ENCODE results near the gene RASGEF1C. TPM values are rescaled to one million over a fixed set of nuclear protein-coding genes. Genes with fewer than 3 reads are reported as not detected.
A peak's percentile ranks its signal among the peaks of the same experiment; 100 is the strongest.

The RASGEF1C gene
- total and polyA plus RNA-seq, 2 experiments from 2014 or later = 0.40 to 0.42 TPM

- no peak for TF ChIP-seq EZH2phosphoT487 (IDR thresholded peaks at IDR 0.05; ENCODE audit: unreplicated experiment)
- TF ChIP-seq EZH2 (IDR thresholded peaks at IDR 0.05; ENCODE audit: low read depth, unreplicated experiment) = no peak
- no peak for TF ChIP-seq ETS1 (IDR thresholded peaks at IDR 0.05)
- no peak for TF ChIP-seq JUNB (IDR thresholded peaks at IDR 0.05; ENCODE audit: unreplicated experiment)
- TF ChIP-seq ZNF331 (CRISPR knock-in tag; IDR thresholded peaks at IDR 0.05; ENCODE audit: low read depth) = no peak
- TF ChIP-seq POLR2AphosphoS5 (IDR thresholded peaks at IDR 0.05; ENCODE audit: low read depth) = no peak
- TF ChIP-seq CREB1 (CRISPR knock-in tag; IDR thresholded peaks at IDR 0.05; ENCODE audit: low read depth) = no peak
- TF ChIP-seq, protein P1, sequence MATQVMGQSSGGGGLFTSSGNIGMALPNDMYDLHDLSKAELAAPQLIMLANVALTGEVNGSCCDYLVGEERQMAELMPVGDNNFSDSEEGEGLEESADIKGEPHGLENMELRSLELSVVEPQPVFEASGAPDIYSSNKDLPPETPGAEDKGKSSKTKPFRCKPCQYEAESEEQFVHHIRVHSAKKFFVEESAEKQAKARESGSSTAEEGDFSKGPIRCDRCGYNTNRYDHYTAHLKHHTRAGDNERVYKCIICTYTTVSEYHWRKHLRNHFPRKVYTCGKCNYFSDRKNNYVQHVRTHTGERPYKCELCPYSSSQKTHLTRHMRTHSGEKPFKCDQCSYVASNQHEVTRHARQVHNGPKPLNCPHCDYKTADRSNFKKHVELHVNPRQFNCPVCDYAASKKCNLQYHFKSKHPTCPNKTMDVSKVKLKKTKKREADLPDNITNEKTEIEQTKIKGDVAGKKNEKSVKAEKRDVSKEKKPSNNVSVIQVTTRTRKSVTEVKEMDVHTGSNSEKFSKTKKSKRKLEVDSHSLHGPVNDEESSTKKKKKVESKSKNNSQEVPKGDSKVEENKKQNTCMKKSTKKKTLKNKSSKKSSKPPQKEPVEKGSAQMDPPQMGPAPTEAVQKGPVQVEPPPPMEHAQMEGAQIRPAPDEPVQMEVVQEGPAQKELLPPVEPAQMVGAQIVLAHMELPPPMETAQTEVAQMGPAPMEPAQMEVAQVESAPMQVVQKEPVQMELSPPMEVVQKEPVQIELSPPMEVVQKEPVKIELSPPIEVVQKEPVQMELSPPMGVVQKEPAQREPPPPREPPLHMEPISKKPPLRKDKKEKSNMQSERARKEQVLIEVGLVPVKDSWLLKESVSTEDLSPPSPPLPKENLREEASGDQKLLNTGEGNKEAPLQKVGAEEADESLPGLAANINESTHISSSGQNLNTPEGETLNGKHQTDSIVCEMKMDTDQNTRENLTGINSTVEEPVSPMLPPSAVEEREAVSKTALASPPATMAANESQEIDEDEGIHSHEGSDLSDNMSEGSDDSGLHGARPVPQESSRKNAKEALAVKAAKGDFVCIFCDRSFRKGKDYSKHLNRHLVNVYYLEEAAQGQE (IDR thresholded peaks at IDR 0.05; ENCODE audit: unreplicated experiment) = no peak
- TF ChIP-seq CTCF (conservative IDR thresholded peaks at IDR 0.05; ENCODE audit: low read depth in 2 of 2) = no peak
Observed at GRCh38 chr5:180169248-180170105, 39.5 kb downstream of the RASGEF1C start (continued).

DNA sequence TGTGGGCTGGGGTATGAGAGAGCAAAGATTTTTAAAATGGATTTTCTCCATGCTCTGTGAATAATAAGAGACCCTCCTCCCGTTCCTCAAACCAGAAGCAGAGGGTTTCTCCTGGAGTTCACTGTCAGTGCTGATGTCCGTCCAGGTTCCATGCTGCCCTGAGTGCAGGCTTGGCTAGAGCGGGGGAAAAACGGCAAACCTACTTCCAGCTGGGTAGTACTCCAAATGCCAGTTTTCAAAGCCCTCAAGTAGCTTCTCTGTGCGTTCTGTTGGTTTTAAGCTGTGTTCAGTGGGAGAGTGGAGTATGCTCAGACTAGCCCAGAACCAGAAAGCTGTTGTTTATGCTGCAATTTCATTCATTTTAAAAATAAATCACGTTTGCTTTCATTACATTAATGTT is 40.3 kb downstream of the RASGEF1C start:
- Histone ChIP-seq H4K20me1 (replicated peaks; ENCODE audit: insufficient read depth) (no peaks in the 10 kb centered on the region), H3K79me2 (replicated peaks; ENCODE audit: insufficient read depth) (no peaks in the 10 kb centered on the region), H3K9me2 (ENCODE audit: insufficient read depth) (no peaks in the 10 kb centered on the region), H3K27ac (ENCODE audit: low read depth) (no peak overlapping the region), H3K4me2 (no peak overlapping the region), H3K4me3 (no peak overlapping the region), H3K36me3 (ENCODE audit: insufficient read depth) (no peaks in the 10 kb centered on the region), H3F3A (replicated peaks; ENCODE audit: low read depth) (no peaks in the 10 kb centered on the region), H2AFZ (peak overlapping the region; percentile 44), H3K4me1 (ENCODE audit: insufficient read depth) (no peaks in the 10 kb centered on the region), H3K27me3 (ENCODE audit: insufficient read depth) (no peaks in the 10 kb centered on the region)
- Mint-ChIP-seq H3K36me3 (ENCODE audit: low read depth) (no peaks in the 10 kb centered on the region), H3K9me3 (no peaks in the 10 kb centered on the region), H3K27me3 (ENCODE audit: insufficient read depth, low read depth, poor library complexity) (peaks cover 3% of the 10 kb centered on the region), H3K27ac (no peak overlapping the region), H3K4me1 (peaks cover 14% of the 10 kb centered on the region), H3K4me3 (no peak overlapping the region)
- ATAC-seq (no peak), DNase-seq (ENCODE audit: low spot score) (no peak)
- TF ChIP-seq NANOG (IDR thresholded peaks at IDR 0.05; ENCODE audit: borderline replicate concordance) (no peak), CREB1 (CRISPR knock-in tag; IDR thresholded peaks at IDR 0.05; ENCODE audit: low read depth) (no peak), JUNB (IDR thresholded peaks at IDR 0.05; ENCODE audit: unreplicated experiment) (no peak), EZH2phosphoT487 (IDR thresholded peaks at IDR 0.05; ENCODE audit: unreplicated experiment) (no peak), ZNF331 (CRISPR knock-in tag; IDR thresholded peaks at IDR 0.05; ENCODE audit: low read depth) (no peak), ETS1 (IDR thresholded peaks at IDR 0.05) (no peak), POLR2AphosphoS5 (IDR thresholded peaks at IDR 0.05; ENCODE audit: low read depth) (no peak), ZNF114 (CRISPR knock-in tag; IDR thresholded peaks at IDR 0.05) (no peak), EZH2 (IDR thresholded peaks at IDR 0.05; ENCODE audit: low read depth, unreplicated experiment) (no peak), CTCF (conservative IDR thresholded peaks at IDR 0.05; ENCODE audit: low read depth in 2 of 2) (no peak)
- TF ChIP-seq, protein P1 (IDR thresholded peaks at IDR 0.05; ENCODE audit: unreplicated experiment) = no peak

All from GM23338 (cell line).